Panc1 (cell line): ENCODE measurements around the gene FBLN7. TPM values are rescaled to one million over a fixed set of nuclear protein-coding genes. Genes with fewer than 3 reads are reported as not detected.

ENCODE experiments used
- ATAC-seq: fragments of 200-7000 bp; cut with Tn5 transposase; 2 replicates; pipeline ENCODE4 v1.9.1; 2020; ENCODE audit warnings: mild to moderate bottlenecking, moderate library complexity
- BruUV-seq: library from RNA; stranded (reverse); fragments of 400-500 nt; replicated peaks from 2 replicates; lab custom pipeline; 2021; lab: Mats Ljungman, UMichigan
- CTCF ChIA-PET: fragments of 300-600 bp; sonication (Branson Sonifier 250); formaldehyde crosslinking; loops from one replicate; lab custom pipeline; 2022; ENCODE audit warnings: antibody characterized with exemption; lab: Charles Lee
- POLR2A ChIA-PET: fragments of 300-600 bp; sonication (Branson Sonifier 250); formaldehyde crosslinking; loops from one replicate; lab custom pipeline; 2022; ENCODE audit warnings: antibody characterized with exemption; lab: Charles Lee
- DNase-seq: peaks from one replicate; pipeline ENCODE4 v3.0.0-alpha.2; 2010; ENCODE audit warnings: low read depth, low spot score
- H3K27ac ChIP-seq: 2 replicates; pipeline ENCODE4 v1.5.1; 2011; ENCODE audit warnings: mild to moderate bottlenecking, low read length, inconsistent platforms
- H3K27me3 ChIP-seq: fragments of 200-500 bp; sonication (Bioruptor generic); 2 replicates; pipeline ENCODE4 v1.6.0; 2014; ENCODE audit warnings: low read length, inconsistent platforms; ENCODE audit not compliant: control insufficient read depth, insufficient read depth
- H3K36me3 ChIP-seq: fragments of 200-500 bp; sonication (Bioruptor generic); 2 replicates; pipeline ENCODE4 v1.5.1; 2014; ENCODE audit warnings: inconsistent platforms, mild to moderate bottlenecking, low read length, moderate library complexity; ENCODE audit not compliant: control insufficient read depth, insufficient read depth
- H3K4me1 ChIP-seq: 2 replicates; pipeline ENCODE4 v1.5.1; 2011; ENCODE audit warnings: inconsistent platforms, mild to moderate bottlenecking, low read length, moderate library complexity; ENCODE audit not compliant: control insufficient read depth, insufficient read depth
- H3K4me3 ChIP-seq, 2 experiments: 2 replicates each; pipeline ENCODE4 v1.5.1; 2011 to 2012; ENCODE audit warnings: low read depth in 2 of 2, low read length in 2 of 2, mild to moderate bottlenecking in 2 of 2, inconsistent platforms in 1 of 2, moderate library complexity in 1 of 2
- H3K9me3 ChIP-seq: fragments of 200-500 bp; sonication (Bioruptor generic); 2 replicates; pipeline ENCODE4 v1.5.1; 2014; ENCODE audit warnings: low read depth, mild to moderate bottlenecking, inconsistent platforms, low read length, moderate library complexity; ENCODE audit not compliant: control insufficient read depth, insufficient read depth
- POLR2AphosphoS5 ChIP-seq: IDR thresholded peaks from 2 replicates; pipeline ENCODE4 v1.6.1; 2012; ENCODE audit warnings: mild to moderate bottlenecking, low read depth, low read length, moderate library complexity
- SIN3A ChIP-seq: IDR thresholded peaks from 2 replicates; pipeline ENCODE4 v1.6.1; 2012; ENCODE audit warnings: low read depth, mild to moderate bottlenecking, low read length, moderate library complexity, borderline replicate concordance; ENCODE audit not compliant: insufficient read depth
- TCF7L2 ChIP-seq: IDR thresholded peaks from 2 replicates; pipeline ENCODE4 v1.6.1; 2011; ENCODE audit warnings: mild to moderate bottlenecking, low read depth, low read length, inconsistent platforms
- in situ Hi-C: cut with HindIII; loops from 2 replicates; pipeline ENCODE4 v1.10.0; 2016; ENCODE audit warnings: low sequenced_read_pairs, low pct_unique_long_range_greater_than_20kb
- intact Hi-C: fragments of 100-400 bp; cut with micrococcal nuclease; formaldehyde crosslinking; loops from one replicate; pipeline ENCODE4 v1.10.0; 2022; ENCODE audit not compliant: unreplicated experiment
- total RNA-seq: library from RNA; stranded (reverse); gene quantifications from one replicate; pipeline ENCODE4 v1.2.1, GENCODE V29; 2021; ENCODE audit not compliant: unreplicated experiment
- TF ChIP-seq, protein P1 (sequence below): fragments of 450-650 bp; IDR thresholded peaks from 2 replicates; pipeline ENCODE4 v1.5.1; 2017; ENCODE audit warnings: mild to moderate bottlenecking
- TF ChIP-seq, protein P2 (sequence below), 2 experiments: IDR thresholded peaks; 2 replicates each; pipeline ENCODE4 v1.6.1; 2011 to 2012; ENCODE audit warnings: low read depth in 2 of 2, control low read depth in 1 of 2, low read length in 1 of 2, mild to moderate bottlenecking in 1 of 2, moderate library complexity in 1 of 2; ENCODE audit not compliant: insufficient read depth in 1 of 2

FBLN7 gene
- total RNA-seq, 1 experiment from 2014 or later: 0.95 TPM

GRCh38 chr2:112149194-112149593 is 11.0 kb downstream of the FBLN7 start:
- Histone ChIP-seq H3K27ac (no peak overlapping the region), H3K9me3 (no peaks in the 10 kb centered on the region), H3K27me3 (no peaks in the 10 kb centered on the region), H3K4me1 (no peaks in the 10 kb centered on the region), H3K4me3 (no peak overlapping the region), H3K36me3 (no peaks in the 10 kb centered on the region)
- ATAC-seq: no peak
- BruUV-seq: no TSS peak
- POLR2A ChIA-PET: no interaction called here
- CTCF ChIA-PET: no interaction called here
- DNase-seq: no peak
- in situ Hi-C loops (no loop called here), intact Hi-C loops (no loop called here)
- TF ChIP-seq POLR2AphosphoS5 (no peak), SIN3A (no peak), TCF7L2 (no peak)
- TF ChIP-seq, protein P1, sequence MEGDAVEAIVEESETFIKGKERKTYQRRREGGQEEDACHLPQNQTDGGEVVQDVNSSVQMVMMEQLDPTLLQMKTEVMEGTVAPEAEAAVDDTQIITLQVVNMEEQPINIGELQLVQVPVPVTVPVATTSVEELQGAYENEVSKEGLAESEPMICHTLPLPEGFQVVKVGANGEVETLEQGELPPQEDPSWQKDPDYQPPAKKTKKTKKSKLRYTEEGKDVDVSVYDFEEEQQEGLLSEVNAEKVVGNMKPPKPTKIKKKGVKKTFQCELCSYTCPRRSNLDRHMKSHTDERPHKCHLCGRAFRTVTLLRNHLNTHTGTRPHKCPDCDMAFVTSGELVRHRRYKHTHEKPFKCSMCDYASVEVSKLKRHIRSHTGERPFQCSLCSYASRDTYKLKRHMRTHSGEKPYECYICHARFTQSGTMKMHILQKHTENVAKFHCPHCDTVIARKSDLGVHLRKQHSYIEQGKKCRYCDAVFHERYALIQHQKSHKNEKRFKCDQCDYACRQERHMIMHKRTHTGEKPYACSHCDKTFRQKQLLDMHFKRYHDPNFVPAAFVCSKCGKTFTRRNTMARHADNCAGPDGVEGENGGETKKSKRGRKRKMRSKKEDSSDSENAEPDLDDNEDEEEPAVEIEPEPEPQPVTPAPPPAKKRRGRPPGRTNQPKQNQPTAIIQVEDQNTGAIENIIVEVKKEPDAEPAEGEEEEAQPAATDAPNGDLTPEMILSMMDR: no peak
- TF ChIP-seq, protein P2, sequence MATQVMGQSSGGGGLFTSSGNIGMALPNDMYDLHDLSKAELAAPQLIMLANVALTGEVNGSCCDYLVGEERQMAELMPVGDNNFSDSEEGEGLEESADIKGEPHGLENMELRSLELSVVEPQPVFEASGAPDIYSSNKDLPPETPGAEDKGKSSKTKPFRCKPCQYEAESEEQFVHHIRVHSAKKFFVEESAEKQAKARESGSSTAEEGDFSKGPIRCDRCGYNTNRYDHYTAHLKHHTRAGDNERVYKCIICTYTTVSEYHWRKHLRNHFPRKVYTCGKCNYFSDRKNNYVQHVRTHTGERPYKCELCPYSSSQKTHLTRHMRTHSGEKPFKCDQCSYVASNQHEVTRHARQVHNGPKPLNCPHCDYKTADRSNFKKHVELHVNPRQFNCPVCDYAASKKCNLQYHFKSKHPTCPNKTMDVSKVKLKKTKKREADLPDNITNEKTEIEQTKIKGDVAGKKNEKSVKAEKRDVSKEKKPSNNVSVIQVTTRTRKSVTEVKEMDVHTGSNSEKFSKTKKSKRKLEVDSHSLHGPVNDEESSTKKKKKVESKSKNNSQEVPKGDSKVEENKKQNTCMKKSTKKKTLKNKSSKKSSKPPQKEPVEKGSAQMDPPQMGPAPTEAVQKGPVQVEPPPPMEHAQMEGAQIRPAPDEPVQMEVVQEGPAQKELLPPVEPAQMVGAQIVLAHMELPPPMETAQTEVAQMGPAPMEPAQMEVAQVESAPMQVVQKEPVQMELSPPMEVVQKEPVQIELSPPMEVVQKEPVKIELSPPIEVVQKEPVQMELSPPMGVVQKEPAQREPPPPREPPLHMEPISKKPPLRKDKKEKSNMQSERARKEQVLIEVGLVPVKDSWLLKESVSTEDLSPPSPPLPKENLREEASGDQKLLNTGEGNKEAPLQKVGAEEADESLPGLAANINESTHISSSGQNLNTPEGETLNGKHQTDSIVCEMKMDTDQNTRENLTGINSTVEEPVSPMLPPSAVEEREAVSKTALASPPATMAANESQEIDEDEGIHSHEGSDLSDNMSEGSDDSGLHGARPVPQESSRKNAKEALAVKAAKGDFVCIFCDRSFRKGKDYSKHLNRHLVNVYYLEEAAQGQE (IDR thresholded peaks at IDR 0.05; ENCODE audit: insufficient read depth in 1 of 2, low read depth in 2 of 2, low read length in 1 of 2): no peak

DNA sequence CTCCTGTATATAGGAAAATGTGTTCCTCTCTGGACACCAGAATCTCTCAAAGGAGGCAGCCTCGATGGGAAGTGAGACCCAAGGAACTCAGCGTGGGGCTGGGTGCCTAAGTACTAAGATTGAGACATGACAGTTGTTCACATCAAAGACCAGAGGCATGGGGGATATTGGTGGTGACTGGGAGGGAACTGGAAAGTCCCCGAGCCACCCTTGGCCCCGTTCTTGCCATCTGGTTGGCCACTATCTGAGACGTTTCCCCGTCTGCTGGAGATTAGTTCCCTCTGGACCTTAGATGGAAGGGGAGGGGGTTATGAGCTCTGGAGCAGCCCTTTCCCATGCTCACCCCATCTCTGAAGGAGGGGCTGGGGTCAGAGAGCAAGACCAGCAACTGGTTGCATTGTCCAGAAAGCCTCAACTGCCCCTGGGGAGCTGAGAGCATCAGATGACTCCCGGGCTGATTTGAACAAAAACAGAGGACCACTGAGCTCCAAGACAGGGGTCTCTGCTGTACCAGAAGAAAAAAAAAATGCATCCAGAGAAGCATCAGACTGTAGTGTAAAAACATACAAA is 11.8 kb downstream of the FBLN7 start:
- POLR2A ChIA-PET: no interaction called here
- H3K4me1 ChIP-seq: no peaks in the 10 kb centered on the region
- ATAC-seq: no peak
- no peak for DNase-seq
- TF ChIP-seq SIN3A (no peak), POLR2AphosphoS5 (no peak), TCF7L2 (no peak)
- TF ChIP-seq, protein P1: no peak
- TF ChIP-seq, protein P2 (IDR thresholded peaks at IDR 0.05; ENCODE audit: insufficient read depth in 1 of 2, low read depth in 2 of 2, low read length in 1 of 2): no peak
- CTCF ChIA-PET: no interaction called here
- H3K27me3 ChIP-seq: no peaks in the 10 kb centered on the region
- no TSS peak for BruUV-seq
- no peak overlapping the region for H3K27ac ChIP-seq
- H3K36me3 ChIP-seq: no peaks in the 10 kb centered on the region
- no peak overlapping the region for H3K4me3 ChIP-seq
- in situ Hi-C loops (no loop called here), intact Hi-C loops (no loop called here)
- no peaks in the 10 kb centered on the region for H3K9me3 ChIP-seq
